T-helper 2 cell treated with Interferon-gamma antibody and Interleukin-4, amounts not matched to agents 100 ng/mL and 5 ng/mL, for 36 hours (primary cell): ENCODE data around the gene GAGE2A. TPM values are rescaled to one million over a fixed set of nuclear protein-coding genes. Genes with fewer than 3 reads are reported as not detected.
"Not testable (repeated sequence)": the region's sequence is repeated elsewhere in the genome, so short reads cannot be mapped to it uniquely, and the experiment has no call there.

Experiments
- intact Hi-C: fragments of 100-400 bp; cut with micrococcal nuclease; formaldehyde crosslinking; loops from one replicate; pipeline ENCODE4 v1.15.1; 2023
- total RNA-seq: library from RNA; stranded (reverse); gene quantifications from 2 replicates; pipeline ENCODE4 v1.2.3, GENCODE V29; 2022

GAGE2A gene
- total RNA-seq = not detected in 2 replicates

- intact Hi-C loops = not testable (repeated sequence)
Observed at GRCh38 chrX:49589196-49589595, at the start of gene GAGE2A. Gene GAGE2A, plus strand, starts transcription at chrX:49589496. Its CDS starts 1,155 bp downstream, at chrX:49590651.

- intact Hi-C loops = not testable (repeated sequence)
Observed at GRCh38 chrX:49541433-49541832, 47.9 kb upstream of the GAGE2A start, which contains the start of gene GAGE12D. Gene GAGE12D, plus strand, starts transcription at chrX:49541733. Its CDS starts 1,155 bp downstream, at chrX:49542888.

- intact Hi-C loops = not testable (repeated sequence)
Observed at GRCh38 chrX:49550989-49551388, 38.3 kb upstream of the GAGE2A start, which contains the start of gene GAGE12E. Gene GAGE12E, plus strand, starts transcription at chrX:49551289. Its CDS starts 1,155 bp downstream, at chrX:49552444.

- intact Hi-C loops = not testable (repeated sequence)
Observed at GRCh38 chrX:49560542-49560941, 28.8 kb upstream of the GAGE2A start, which contains the start of gene GAGE12F. Gene GAGE12F, plus strand, starts transcription at chrX:49560842. Its CDS starts 1,155 bp downstream, at chrX:49561997.

- intact Hi-C loops = not testable (repeated sequence)
Observed at GRCh38 chrX:49568728-49569127, 20.6 kb upstream of the GAGE2A start.

GRCh38 chrX:49569152-49569551 is 20.1 kb upstream of the GAGE2A start:
- intact Hi-C loops = not testable (repeated sequence)

GRCh38 chrX:49570100-49570499 is 19.2 kb upstream of the GAGE2A start, which contains the start of gene GAGE12G:
Gene GAGE12G, plus strand, starts transcription at chrX:49570400. Its CDS starts 1,155 bp downstream, at chrX:49571555.
- intact Hi-C loops = not testable (repeated sequence)

- intact Hi-C loops = not testable (repeated sequence)
Observed at GRCh38 chrX:49579649-49580048, 9.6 kb upstream of the GAGE2A start, which contains the start of gene GAGE12H. Gene GAGE12H, plus strand, starts transcription at chrX:49579949. Its CDS starts 1,155 bp downstream, at chrX:49581104.

GRCh38 chrX:49589769-49590478 is 628 bp downstream of the GAGE2A start:
- intact Hi-C loops = not testable (repeated sequence)

- intact Hi-C loops = not testable (repeated sequence)
Observed at GRCh38 chrX:49590488-49590887, 1.2 kb downstream of the GAGE2A start.

GRCh38 chrX:49598720-49599119 is 9.4 kb downstream of the GAGE2A start, which contains the start of gene GAGE1:
Gene GAGE1, plus strand, starts transcription at chrX:49599020. Its CDS starts 1,155 bp downstream, at chrX:49600175.
- intact Hi-C loops = not testable (repeated sequence)

GRCh38 chrX:49610718-49611310 is 21.5 kb downstream of the GAGE2A start:
- intact Hi-C loops = no loop called here

- intact Hi-C loops = no loop called here
Observed at GRCh38 chrX:49618574-49618973, 29.3 kb downstream of the GAGE2A start.

GRCh38 chrX:49627086-49627777 is 37.9 kb downstream of the GAGE2A start:
- intact Hi-C loops = no loop called here

GRCh38 chrX:49644991-49645637 is 55.8 kb downstream of the GAGE2A start:
- intact Hi-C loops = no loop called here

Other genes starting within 250 kb of the GAGE2A start
- not detected in 2 replicates for gene GAGE12C, start 57.3 kb upstream of the GAGE2A start, total RNA-seq
- not detected in 2 replicates for gene GAGE12D, start 47.8 kb upstream of the GAGE2A start, total RNA-seq
- gene GAGE12E, start 38.2 kb upstream of the GAGE2A start, total RNA-seq = not detected in 2 replicates
- not detected in 2 replicates for gene GAGE12F, start 28.7 kb upstream of the GAGE2A start, total RNA-seq
- gene GAGE12G, start 19.1 kb upstream of the GAGE2A start, total RNA-seq = not detected in 2 replicates
- not detected in 2 replicates for gene GAGE12H, start 9.5 kb upstream of the GAGE2A start, total RNA-seq
- gene GAGE1, start 9.5 kb downstream of the GAGE2A start, total RNA-seq = not detected in 2 replicates
- gene PAGE1, start 106.5 kb downstream of the GAGE2A start, total RNA-seq = not detected in 2 replicates
- not detected in 2 replicates for gene PAGE4, start 239.8 kb downstream of the GAGE2A start, total RNA-seq